ENCODE measurements around the gene BRSK1.

The BRSK1 gene

GRCh38 chr19:55273978-55274707 lies 9.7 kb upstream of the BRSK1 start:
- TF ChIP-seq SIN3A (IDR thresholded peaks at IDR 0.05; ENCODE audit: borderline replicate concordance, insufficient read depth, low read length) (no peak), REST (IDR thresholded peaks at IDR 0.05; ENCODE audit: insufficient read depth in 1 of 2, low read depth in 2 of 2, low read length in 2 of 2) (no peak), FOXP2 (optimal IDR thresholded peaks at IDR 0.05; ENCODE audit: borderline replicate concordance, extremely low read depth, extremely low read length, insufficient read depth) (no peak), POLR2AphosphoS5 (IDR thresholded peaks at IDR 0.05; ENCODE audit: low read depth, low read length) (no peak), TAF1 (IDR thresholded peaks at IDR 0.05; ENCODE audit: borderline replicate concordance, insufficient read depth, low read length) (no peak)

GRCh38 chr19:55275851-55276719 lies 7.7 kb upstream of the BRSK1 start:
- TF ChIP-seq SIN3A (IDR thresholded peaks at IDR 0.05; ENCODE audit: borderline replicate concordance, insufficient read depth, low read length) (no peak), POLR2AphosphoS5 (IDR thresholded peaks at IDR 0.05; ENCODE audit: low read depth, low read length) (no peak), TAF1 (IDR thresholded peaks at IDR 0.05; ENCODE audit: borderline replicate concordance, insufficient read depth, low read length) (no peak), FOXP2 (optimal IDR thresholded peaks at IDR 0.05; ENCODE audit: borderline replicate concordance, extremely low read depth, extremely low read length, insufficient read depth) (no peak), REST (IDR thresholded peaks at IDR 0.05; ENCODE audit: insufficient read depth in 1 of 2, low read depth in 2 of 2, low read length in 2 of 2) (no peak)

GRCh38 chr19:55276720-55277430 lies 6.9 kb upstream of the BRSK1 start:
- TF ChIP-seq SIN3A (IDR thresholded peaks at IDR 0.05; ENCODE audit: borderline replicate concordance, insufficient read depth, low read length) (no peak), POLR2AphosphoS5 (IDR thresholded peaks at IDR 0.05; ENCODE audit: low read depth, low read length) (no peak), FOXP2 (optimal IDR thresholded peaks at IDR 0.05; ENCODE audit: borderline replicate concordance, extremely low read depth, extremely low read length, insufficient read depth) (no peak), TAF1 (IDR thresholded peaks at IDR 0.05; ENCODE audit: borderline replicate concordance, insufficient read depth, low read length) (no peak), REST (IDR thresholded peaks at IDR 0.05; ENCODE audit: insufficient read depth in 1 of 2, low read depth in 2 of 2, low read length in 2 of 2) (no peak)

GRCh38 chr19:55277494-55277893 lies 6.3 kb upstream of the BRSK1 start:
- TF ChIP-seq POLR2AphosphoS5 (IDR thresholded peaks at IDR 0.05; ENCODE audit: low read depth, low read length) (no peak), FOXP2 (optimal IDR thresholded peaks at IDR 0.05; ENCODE audit: borderline replicate concordance, extremely low read depth, extremely low read length, insufficient read depth) (no peak), SIN3A (IDR thresholded peaks at IDR 0.05; ENCODE audit: borderline replicate concordance, insufficient read depth, low read length) (no peak), REST (IDR thresholded peaks at IDR 0.05; ENCODE audit: insufficient read depth in 1 of 2, low read depth in 2 of 2, low read length in 2 of 2) (no peak), TAF1 (IDR thresholded peaks at IDR 0.05; ENCODE audit: borderline replicate concordance, insufficient read depth, low read length) (no peak)
